Measurements from ENCODE around the gene ZFYVE21.
"Not testable (repeated sequence)": the region's sequence is repeated elsewhere in the genome, so short reads cannot be mapped to it uniquely, and the experiment has no call there.

ZFYVE21 gene

DNA sequence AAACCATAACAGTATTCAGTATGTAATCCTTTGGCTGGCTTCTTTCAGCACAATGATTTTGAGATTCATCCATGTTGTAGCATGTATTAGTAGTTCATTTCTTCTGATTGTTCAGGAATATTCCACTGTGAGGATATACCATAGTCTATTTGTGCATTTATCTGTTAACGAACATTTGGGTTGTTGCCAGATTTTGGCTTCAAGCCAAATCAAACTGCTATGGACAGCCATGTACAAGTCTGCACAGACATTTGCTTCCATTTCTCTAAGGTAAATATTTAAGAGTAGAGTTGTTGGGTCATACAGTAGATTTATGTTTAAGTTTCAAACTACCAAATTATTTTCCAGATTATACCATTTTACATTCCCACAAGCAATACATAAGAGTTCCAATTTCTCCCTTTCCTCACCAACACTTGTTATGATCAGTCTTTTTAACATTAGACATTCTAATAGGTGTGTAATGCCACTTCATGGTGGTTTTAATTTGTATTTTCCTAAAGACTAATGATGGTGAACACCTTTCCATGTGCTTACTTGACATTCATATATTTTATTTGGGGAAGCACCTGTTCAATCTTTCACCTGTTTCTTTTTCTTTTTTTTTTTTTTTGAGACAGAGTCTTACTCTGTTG, 56.6 kb downstream of the ZFYVE21 start:
- DNase-seq = peak; percentile 13

DNA sequence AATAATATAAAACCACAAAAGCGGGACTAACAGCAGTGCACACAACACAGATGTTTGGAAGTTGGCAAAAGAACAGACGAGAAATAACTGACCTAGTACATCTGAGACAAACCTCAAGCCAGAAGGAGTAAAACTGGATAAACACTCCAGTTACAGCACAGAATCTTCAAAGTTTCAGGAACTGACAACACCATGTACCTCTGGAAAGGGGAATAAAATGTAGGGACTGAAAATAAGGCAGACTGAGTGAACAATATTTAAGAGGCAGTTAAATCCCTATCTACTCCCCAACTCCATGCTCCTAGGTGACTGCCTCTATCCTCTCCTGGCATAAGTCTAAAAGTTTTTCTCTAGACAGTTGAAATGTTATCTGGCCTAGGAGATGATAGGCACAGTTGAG, 57.9 kb downstream of the ZFYVE21 start:
- DNase-seq = no peak

- DNase-seq = no peak
Measured at GRCh38 chr14:103775506-103775905, 59.9 kb downstream of the ZFYVE21 start.

- DNase-seq = not testable (repeated sequence)
Measured at GRCh38 chr14:103776319-103776718, 60.7 kb downstream of the ZFYVE21 start.

- no peak for DNase-seq
Measured at GRCh38 chr14:103782376-103782775, 66.8 kb downstream of the ZFYVE21 start.
